GM21825 (cell line): ENCODE measurements around the gene EXOC4.
"Not testable (repeated sequence)": the region's sequence is repeated elsewhere in the genome, so short reads cannot be mapped to it uniquely, and the experiment has no call there.

Source experiments
- ATAC-seq: cut with Tn5 transposase; IDR thresholded peaks from one replicate; pipeline ENCODE4 v1.9.1; 2021; ENCODE audit warnings: mild to moderate bottlenecking, moderate library complexity; ENCODE audit not compliant: unreplicated experiment

Gene EXOC4

DNA sequence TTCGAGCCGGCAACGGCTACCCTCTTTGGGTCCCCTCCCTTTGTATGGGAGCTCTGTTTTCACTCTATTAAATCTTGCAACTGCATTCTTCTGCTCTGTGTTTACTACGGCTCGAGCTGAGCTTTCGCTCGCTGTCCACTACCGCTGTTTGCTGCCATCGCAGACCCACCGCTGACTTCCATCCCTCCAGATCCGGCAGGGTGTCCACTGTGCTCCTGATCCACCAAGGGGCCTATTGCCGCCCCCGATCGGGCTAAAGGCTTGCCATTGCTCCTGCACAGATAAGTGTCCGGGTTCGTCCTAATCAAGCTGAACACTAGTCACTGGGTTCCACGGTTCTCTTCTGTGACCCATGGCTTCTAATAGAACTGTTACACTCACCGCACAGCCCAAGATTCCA is 653.7 kb downstream of the EXOC4 start:
- ATAC-seq, result not testable (repeated sequence)

DNA sequence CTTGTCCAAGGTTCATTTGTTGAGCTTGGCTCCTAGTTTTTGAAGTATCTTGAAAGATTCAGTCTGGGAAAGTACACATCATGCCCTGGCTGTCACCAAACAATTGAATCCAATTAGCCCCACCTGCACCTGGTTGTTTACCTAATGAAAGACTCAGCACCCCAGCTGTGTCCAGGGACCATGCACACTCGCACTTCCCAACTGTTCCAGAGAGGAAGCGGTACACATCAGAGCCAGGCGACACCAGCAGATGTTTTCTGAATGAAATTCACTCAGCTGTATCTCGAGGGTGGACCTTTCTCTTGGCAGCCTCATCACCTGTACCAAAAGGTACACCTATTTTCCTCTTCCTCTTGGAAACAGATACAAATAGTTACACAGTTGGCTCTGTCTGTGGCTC is 657.9 kb downstream of the EXOC4 start:
- ATAC-seq, result no peak

DNA sequence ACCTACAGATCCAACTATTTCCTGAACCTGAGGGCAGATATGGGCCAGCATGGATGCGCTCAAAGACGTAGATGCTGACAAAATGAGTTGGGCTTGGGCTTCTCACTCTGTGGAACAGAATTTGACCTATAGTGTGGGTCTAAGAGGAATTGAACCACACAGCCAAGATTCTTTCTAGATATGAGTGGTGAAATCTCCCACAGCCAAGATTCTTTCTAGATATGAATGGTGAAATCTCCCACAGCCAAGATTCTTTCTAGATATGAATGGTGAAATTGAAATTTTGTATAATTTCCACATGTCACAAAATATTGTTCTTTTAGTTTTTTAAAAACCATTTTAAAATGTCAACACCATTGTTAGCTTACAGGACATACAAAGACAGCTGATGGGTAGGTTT is 658.8 kb downstream of the EXOC4 start:
- ATAC-seq, result no peak

DNA sequence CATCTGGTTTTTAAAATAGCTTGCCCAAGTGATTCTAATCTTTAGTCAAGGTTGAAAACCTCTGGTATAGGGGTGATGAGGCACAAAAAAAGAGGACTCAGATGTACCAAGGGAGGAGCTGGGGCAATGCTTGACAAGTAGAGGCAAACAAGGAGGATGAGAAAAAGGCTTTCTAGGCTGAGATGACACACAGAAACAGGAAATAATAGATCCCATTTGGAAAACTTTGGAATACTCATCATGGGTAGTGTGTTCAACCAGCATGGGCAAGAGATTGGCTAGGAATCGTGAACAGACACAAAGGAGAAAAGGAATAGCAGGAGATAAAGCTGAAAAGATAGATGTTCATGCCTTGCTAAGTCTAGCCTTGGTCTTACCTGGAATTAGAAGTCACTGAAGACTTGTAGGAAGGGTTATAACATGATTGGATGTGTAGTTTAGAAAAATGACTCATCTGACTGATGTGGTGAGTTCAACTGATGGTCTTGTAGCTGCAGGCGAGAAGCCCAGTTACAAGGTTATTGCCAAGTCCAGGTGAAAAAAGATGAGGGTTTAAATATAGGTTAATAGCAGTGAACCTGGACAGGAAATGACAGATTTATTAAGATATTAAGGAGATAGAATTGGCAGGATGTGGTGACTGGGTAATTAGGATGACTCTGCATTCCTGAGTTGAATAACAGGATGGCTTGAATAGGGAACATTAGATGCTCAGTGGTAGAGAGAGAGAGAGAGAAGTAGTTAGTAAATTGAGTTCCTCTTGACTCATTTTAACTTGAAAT is 660.2 kb downstream of the EXOC4 start:
- ATAC-seq, result no peak

DNA sequence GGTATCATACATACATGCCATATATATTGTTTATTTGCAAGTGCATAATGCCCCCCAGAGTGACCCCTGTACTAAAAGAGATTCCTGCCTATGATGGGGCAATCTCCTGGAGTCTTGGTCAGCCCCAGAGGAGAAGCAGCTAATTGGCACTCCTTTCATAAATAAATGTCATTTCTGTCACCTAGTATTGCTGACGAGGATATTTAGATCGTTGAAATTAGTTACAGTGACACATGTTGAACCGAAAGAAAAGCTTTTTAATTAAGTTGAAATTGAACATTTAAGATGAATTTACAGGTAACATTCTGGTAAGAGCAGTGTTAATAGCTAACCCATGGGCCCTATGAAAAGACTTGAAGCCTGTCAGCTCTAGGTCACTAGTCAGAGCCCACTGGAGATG is 663.7 kb downstream of the EXOC4 start:
- no peak for ATAC-seq

DNA sequence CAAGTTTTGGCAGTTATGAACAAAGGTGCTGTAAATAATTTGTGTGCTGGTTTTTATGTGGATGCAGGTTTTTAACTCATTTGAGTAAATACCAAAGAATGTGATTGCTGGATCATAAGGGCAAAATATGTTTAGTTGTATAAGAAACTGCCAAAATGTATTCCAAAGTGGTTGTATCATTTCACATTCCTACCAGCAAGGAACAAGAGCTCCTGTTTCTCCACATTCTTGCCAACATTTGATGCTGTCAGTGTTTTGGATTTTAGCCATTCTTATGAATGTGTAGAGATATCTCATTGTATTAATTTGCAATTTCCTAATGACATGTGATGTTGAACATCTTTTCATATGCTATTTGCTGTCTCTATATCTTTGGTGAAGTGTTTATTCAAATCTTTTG is 666.9 kb downstream of the EXOC4 start:
- ATAC-seq, result no peak

DNA sequence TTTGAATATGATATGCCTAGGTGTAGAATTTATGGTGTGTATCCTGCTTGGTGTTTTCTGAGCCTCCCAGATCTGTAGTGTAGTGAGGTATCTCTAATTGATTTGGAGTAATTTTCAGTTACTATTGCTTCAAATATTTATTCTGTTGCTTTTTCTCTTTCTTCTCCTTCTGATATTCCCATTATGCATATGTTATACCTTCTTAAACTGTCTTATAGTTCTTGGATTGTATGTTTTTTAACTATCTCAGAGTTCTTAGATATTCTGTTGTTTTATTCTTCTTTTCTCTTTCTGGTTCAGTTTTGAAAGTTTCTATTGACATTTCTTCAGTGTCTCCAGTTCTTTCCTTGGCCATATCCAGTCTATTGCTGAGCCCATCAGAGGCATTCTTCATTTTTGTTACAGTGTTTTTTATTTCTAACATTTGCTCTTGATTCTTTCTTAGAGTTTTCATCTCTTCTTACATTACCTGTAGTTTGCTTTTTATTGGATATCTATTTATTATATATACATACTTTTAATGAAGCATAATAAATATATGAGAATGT is 668.8 kb downstream of the EXOC4 start:
- ATAC-seq, result no peak

DNA sequence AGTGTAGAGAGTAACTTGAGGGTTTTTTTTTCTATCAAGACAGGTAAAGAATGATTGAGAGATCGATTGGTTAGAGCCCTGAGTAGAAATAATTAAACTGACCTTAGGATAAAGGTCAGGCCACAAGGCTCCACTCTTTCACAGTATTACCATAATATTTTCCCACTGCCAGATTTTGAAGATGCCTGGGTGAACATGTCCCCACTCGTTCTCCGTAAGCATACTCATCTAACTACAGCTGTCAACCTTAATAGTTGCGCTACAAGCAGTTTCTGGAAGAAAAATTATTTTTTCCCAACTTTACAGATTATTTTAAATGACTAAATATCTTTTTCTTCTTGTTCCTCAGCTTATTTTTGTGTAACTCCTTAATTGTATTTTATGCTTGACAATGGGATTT is 671.1 kb downstream of the EXOC4 start:
- ATAC-seq, result no peak

DNA sequence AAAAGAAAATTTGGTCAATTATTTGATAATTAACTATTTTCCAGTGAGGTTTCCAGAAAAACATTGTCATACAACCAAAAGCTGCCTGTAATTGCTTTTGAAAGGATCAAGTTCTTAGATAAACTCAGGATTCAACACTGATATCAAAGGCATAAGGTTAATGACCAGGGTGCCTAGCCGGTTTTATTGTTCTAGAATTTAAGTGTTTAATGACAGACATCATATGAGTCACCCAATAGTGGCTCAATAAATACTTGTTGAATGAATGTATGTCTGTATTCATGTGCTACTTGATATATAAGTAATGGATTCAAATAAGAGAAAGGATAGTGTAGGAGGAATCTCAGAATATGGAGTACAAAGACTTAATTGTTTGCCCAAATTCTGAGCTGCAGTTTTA is 678.2 kb downstream of the EXOC4 start:
- no peak for ATAC-seq

DNA sequence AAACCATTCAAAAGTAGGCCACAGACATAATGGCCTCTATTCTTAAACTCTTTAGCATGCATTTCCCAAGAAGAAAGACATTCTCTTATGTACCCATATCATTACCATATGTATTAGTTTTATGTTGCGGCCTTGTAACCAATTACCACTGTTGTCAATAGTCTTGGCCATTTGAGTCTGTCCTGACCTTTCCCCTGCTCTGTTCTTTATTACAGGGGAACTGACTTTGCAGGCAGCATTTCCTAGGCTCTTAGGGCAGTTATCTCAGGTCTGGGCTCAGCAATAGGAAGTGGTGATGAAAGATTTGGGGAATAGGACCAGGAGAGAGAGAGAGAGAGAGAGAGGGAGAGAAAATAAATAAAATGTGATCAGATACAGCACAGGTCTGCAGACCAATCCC is 679.7 kb downstream of the EXOC4 start:
- ATAC-seq, result no peak

DNA sequence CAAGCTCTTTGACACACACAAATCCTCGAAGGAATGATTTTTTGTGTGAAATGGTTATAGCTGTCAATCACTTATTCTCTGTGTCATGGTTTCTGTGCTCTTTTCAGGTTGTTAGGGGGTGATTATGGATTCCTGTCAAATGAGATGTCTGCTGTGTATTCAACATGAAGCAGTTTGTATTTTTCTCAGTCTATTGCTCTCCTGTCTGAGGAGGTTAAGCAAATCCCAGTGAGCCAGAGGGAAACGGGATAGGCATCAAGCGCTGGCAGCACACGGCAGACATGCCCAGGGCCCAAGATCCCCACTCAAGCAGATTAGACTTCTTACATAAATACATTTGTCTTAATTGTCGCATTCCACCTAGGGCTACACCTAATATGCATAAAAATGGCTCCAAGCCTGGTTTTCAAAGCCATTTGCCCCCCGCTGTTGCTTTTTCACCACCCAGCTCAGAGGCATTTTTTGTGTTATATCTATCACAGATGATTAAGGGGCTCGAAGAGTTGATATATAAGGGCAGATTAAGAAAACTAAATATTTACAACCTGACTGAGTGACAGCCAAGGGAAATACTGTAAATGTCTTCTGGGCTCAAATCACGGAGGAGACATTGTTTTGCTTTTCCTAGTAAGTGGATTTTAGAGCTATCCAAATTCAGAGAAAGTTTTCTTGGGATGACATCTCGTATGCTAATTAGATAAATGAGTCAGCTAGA is 681.5 kb downstream of the EXOC4 start:
- no peak for ATAC-seq

DNA sequence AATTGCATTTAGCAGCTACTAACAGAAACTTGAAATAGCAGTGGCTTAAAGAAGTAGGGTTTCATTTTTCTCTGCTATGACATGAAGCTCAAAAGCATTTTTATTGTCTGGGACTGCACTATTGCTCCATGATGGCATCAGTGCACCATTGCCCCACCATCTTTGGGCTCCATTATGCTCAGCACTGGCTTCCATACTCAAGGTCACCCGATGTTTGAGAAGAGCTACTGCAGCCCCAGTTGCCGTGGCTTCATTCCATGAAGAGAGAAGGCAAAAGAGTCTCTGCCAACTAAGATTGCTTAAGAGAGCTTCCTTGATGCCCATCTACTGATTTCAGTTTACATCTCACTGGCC is 682.1 kb downstream of the EXOC4 start:
- ATAC-seq, result no peak

DNA sequence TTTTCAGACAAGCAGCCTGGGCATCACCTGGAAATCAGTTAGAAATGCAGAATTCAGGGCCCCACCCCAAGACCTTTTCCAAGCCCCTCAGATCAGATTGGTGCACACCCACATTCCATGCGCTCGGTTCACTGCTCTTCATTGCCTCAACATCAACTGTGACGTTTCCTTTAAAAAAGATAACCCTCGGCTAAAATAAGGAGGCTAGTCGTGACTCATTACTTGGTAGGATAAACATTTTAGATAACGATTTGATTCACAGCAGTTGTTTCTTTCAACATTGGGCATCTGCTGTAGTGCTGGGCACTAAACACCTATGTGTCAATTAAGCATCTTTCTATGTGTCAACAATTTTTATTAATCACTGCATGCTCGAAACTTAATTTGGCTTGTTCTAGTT is 683.2 kb downstream of the EXOC4 start:
- ATAC-seq, result no peak

DNA sequence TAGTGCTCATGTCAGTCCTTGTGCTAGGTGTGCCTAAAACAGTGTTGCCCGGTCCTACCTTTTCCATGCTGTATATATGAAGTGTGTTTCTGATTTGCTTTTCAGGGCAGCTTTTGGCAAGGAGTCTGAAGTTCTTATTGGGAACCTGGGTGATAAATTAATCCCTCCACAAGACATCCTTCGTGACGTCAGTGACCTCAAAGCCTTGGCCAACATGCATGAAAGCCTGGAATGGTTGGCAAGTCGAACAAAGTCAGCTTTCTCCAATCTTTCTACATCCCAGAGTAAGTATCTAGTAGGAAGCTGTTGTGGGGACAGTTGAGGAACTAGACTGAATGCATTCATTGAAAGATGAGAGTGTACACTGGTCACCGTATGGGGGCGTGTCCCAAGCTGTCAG is 684.9 kb downstream of the EXOC4 start:
- ATAC-seq, result no peak

DNA sequence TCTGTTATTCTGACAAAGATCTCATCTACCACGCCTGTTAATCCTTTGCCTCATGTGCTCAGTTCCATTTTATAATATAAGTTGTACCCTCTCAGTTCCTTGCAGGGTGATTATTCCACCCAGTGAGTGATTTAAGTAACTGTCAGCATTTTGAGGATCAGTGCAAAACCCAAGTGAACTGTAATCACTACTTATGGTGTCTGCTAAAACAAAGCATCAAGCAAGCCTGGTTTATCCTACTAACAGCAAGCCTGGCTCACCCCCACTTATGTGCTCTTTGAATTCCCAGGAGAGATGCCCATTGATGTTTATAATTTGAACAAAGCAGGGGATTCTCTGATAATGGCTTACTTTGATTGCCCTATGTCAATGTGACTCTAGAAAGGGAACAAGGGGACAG is 687.5 kb downstream of the EXOC4 start:
- ATAC-seq, result no peak

DNA sequence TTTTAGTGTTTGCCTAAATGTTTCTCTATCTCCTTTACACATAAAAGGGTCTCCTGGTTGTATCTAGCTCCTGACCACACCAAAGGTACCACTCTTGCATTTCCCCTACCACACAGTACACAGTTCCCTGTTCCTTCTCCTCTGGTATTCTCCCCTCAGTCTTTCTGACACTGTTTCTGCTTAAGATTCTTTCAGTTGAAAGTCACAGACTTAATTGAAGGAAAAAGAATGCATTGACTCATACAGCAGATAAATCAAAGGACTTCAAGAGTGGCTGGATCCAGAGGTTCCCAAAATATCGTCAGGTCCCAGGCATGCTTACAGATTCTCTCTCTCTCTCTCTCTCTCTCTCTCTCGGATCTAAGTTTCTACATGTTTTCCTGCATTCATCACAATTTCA is 688.6 kb downstream of the EXOC4 start:
- ATAC-seq, result no peak

DNA sequence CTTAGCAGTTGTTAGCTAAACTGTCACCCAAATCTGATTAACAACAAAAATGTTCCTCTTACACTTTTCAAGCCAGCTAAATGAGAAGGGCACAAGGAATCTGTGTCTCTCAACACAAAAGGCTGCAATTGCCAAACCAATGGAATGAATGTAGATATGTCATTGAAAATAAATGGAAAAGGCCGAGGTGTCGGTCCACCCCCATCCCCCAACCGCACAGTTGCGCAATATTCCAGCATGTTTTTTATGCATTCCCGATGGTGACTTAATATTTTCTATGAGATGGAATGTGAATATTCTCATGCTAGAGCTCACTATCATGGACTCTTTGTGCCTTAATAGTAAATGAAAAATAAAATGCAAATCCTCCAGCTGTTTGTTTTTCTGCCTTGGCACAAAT is 692.6 kb downstream of the EXOC4 start:
- ATAC-seq, result no peak

DNA sequence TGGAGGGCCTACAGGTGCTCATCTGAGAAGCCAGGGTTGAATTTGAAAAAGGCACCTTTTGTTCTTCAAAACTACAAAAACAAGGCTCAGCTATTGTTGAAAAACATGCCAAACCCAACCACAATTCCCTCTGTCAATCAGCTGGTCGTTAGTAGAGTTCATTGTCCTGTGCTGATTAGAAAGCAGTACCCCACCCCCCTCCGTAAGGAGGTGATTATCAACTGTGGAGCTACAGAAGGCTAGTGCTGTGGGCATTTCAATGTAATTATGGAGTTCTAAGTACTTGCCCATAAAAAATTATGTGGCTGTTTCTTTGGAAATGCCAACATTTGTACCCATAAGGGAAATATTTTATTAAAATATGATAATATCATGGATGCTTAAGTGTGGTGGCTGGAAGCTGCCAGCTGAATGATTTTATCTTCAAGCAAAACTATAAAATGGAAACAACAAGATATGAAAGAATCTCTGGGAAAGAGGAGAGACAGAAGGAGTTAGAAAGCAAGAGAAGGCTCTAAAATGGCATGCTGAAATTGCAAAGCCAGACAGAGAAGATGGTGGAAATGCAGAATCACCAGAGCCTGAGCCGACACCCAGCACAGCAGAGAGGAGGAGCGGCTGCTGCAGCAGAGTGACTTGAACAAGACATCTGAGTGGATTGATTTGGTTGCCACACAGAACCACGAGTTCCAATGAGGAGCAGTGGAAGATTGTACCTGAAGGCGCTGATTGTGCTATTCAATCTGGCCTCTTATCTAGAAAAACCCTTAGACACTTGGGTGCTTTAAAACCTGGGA is 694.8 kb downstream of the EXOC4 start:
- ATAC-seq, result no peak

DNA sequence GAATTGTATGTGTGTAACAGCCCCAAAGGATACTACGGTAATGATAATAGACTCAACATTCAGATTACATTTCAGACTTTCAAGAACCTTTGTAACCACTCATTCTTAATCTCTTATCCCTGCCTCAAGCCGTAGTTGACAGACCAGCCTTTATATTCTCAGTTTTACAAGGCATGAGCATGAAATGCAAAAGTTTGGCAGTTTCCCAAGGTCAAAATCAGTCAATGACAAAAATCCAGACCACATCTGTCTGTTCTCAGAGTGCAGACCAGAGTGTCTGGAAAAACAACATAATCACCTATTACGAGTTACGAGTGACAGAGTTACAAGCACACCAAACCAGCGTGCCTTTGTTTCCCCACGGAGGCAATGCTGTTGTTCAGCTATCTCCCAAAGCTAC is 695.7 kb downstream of the EXOC4 start:
- ATAC-seq, result no peak

DNA sequence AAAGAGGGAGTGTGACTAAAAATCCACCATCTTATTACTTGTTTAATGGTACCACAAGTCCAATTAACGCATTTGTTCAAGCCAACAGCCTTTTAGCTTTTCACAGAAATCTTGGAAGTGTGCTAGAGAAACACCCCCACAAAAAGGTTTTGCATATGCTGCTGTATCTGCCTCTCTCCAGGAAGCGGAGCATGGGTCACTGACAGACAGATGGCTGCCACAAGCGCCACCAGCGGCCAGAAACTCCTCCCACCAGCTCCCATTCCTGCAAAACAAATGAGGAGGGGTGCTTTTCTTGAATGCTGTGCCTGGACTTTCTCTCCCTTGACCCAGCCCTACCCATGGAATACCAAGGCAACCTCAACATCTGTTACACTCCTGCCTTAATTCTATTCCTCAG is 698.0 kb downstream of the EXOC4 start:
- ATAC-seq, result no peak

DNA sequence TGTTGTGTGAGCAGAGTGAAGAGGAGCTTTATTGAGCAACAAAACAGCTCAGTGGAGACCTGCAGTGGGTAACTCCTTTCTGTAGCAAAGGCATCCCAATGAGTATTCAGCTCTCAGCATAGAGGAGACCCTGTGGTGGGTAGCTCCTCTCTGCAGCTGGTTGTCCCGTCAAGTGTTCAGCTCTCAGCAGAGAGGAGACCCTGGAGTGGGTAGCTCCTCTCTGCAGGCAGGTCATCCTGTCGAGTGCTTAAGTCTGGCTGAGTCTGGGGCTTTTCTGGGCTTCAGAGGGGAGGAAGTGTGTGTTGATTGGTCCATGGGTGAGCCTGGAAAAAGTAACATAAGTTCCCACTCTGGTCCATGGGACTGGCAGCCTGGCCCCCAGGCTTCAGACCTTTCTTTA is 702.3 kb downstream of the EXOC4 start:
- no peak for ATAC-seq

DNA sequence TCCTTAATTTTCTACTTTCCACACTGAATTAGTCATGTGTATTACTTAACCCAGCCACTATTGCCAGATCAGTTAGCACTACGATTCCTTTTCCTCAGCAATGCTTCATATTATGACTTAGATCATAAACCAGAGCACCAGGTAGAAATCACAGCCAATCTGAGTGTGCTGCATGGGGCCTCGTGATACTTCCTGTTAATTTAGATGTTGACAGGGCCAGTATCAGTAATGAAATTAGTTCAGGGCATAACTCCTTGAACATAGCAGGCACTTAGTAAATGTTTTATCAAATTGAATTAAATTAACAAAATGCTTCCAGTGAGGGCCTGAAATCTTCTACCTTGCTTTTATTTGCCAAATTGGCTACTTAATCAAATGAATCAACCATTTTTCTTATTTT is 705.0 kb downstream of the EXOC4 start:
- no peak for ATAC-seq
